ENCODE data around the gene MINDY4B. TPM values are rescaled to one million over a fixed set of nuclear protein-coding genes. Genes with fewer than 3 reads are reported as not detected.

MINDY4B gene
- polyA plus RNA-seq, 1 of the 3 experiments (the other 2 are of a cell fraction), result not detected

GRCh38 chr3:150920236-150920635 is 15.0 kb upstream of the MINDY4B start:
- CTCF ChIA-PET, result no interaction called here
- POLR2A ChIA-PET, result no interaction called here
- H3K9me2 ChIP-seq, result no peaks in the 10 kb centered on the region

GRCh38 chr3:150917951-150918350 is 12.7 kb upstream of the MINDY4B start:
- TF ChIP-seq RCOR1 (IDR thresholded peaks at IDR 0.05; ENCODE audit: low read length) (no peak), FOSL2 (IDR thresholded peaks at IDR 0.05; ENCODE audit: borderline replicate concordance, low read depth) (no peak), CTCF (IDR thresholded peaks at IDR 0.05) (no peak), ELF1 (IDR thresholded peaks at IDR 0.05) (no peak), JUND (IDR thresholded peaks at IDR 0.05) (no peak), RAD21 (IDR thresholded peaks at IDR 0.05; ENCODE audit: low read length) (no peak), USF1 (IDR thresholded peaks at IDR 0.05; ENCODE audit: borderline replicate concordance, low read depth) (no peak), SIN3A (IDR thresholded peaks at IDR 0.05; ENCODE audit: borderline replicate concordance, low read depth, low read length) (no peak), USF2 (IDR thresholded peaks at IDR 0.05; ENCODE audit: borderline replicate concordance, low read depth, low read length) (no peak), CHD2 (IDR thresholded peaks at IDR 0.05; ENCODE audit: low read length, partially characterized antibody) (no peak), ZBTB33 (IDR thresholded peaks at IDR 0.05; ENCODE audit: borderline replicate concordance, low read depth) (no peak), EP300 (IDR thresholded peaks at IDR 0.05; ENCODE audit: borderline replicate concordance in 1 of 2, low read depth in 1 of 2, low read length in 1 of 2) (no peak), IRF3 (IDR thresholded peaks at IDR 0.05; ENCODE audit: low read depth, low read length) (no peak), MAX (IDR thresholded peaks at IDR 0.05; ENCODE audit: low read depth) (no peak), GABPA (IDR thresholded peaks at IDR 0.05; ENCODE audit: low read depth) (no peak), TAF1 (IDR thresholded peaks at IDR 0.05; ENCODE audit: borderline replicate concordance, low read depth, low read length) (no peak), NRF1 (IDR thresholded peaks at IDR 0.05; ENCODE audit: low read depth, low read length) (no peak), RXRA (IDR thresholded peaks at IDR 0.05; ENCODE audit: borderline replicate concordance, low read depth) (no peak)
- ChIA-PET POLR2A (no interaction called here), CTCF (interaction anchor here (0.6 kb wide), 1 partner anchor 10 kb away, joined by 3 read pairs; no protein-coding TSS in a partner anchor)
- H3K4me2 ChIP-seq, result no peak overlapping the region
- no peaks in the 10 kb centered on the region for H3K79me2 ChIP-seq (ENCODE audit: insufficient read depth)
- no peak overlapping the region for H3K4me3 ChIP-seq (ENCODE audit: low read depth in 2 of 2, low read length in 1 of 2)
- no peaks in the 10 kb centered on the region for H4K20me1 ChIP-seq (ENCODE audit: insufficient read depth)
- no peaks in the 10 kb centered on the region for H3K9me3 ChIP-seq
- no peak for DNase-seq
- H3K36me3 ChIP-seq (replicated peaks in 1 of 2; ENCODE audit: control insufficient read depth in 1 of 2, insufficient read depth in 2 of 2, low read length in 1 of 2), result no peaks in the 10 kb centered on the region
- H3K27me3 ChIP-seq (ENCODE audit: insufficient read depth), result peaks cover 8% of the 10 kb centered on the region; the same call in 1 of the 2 replicates
- H3K9me2 ChIP-seq, result no peaks in the 10 kb centered on the region
- no peak overlapping the region for H2AFZ ChIP-seq (ENCODE audit: low read depth)
- no peaks in the 10 kb centered on the region for H3F3A ChIP-seq (replicated peaks; ENCODE audit: insufficient read depth)
- H3K9ac ChIP-seq, result no peak overlapping the region
- no peaks in the 10 kb centered on the region; a peak in 1 of 4 replicates for H3K4me1 ChIP-seq (ENCODE audit: control insufficient read depth in 1 of 2, insufficient read depth in 2 of 2, low read depth in 1 of 2, low read length in 1 of 2)
- no peak overlapping the region for H3K27ac ChIP-seq (ENCODE audit: low read depth in 2 of 2, low read length in 1 of 2)
- whole genome bisulfite sequencing (ENCODE audit: low lambda C conversion rate), result 2% methylated on average over 7 of the region's 7 CpGs

More at GRCh38 chr3:150920236-150920635, 15.0 kb upstream of the MINDY4B start:
- Histone ChIP-seq H3K4me3 (ENCODE audit: low read depth in 2 of 2, low read length in 1 of 2) (no peak overlapping the region), H3K9ac (no peak overlapping the region), H3K27ac (ENCODE audit: low read depth in 2 of 2, low read length in 1 of 2) (no peak overlapping the region), H3K4me2 (no peak overlapping the region), H3K4me1 (ENCODE audit: control insufficient read depth in 1 of 2, insufficient read depth in 2 of 2, low read depth in 1 of 2, low read length in 1 of 2) (no peaks in the 10 kb centered on the region; a peak in 1 of 4 replicates), H3K79me2 (ENCODE audit: insufficient read depth) (no peaks in the 10 kb centered on the region), H3K36me3 (replicated peaks in 1 of 2; ENCODE audit: control insufficient read depth in 1 of 2, insufficient read depth in 2 of 2, low read length in 1 of 2) (no peaks in the 10 kb centered on the region), H4K20me1 (ENCODE audit: insufficient read depth) (no peaks in the 10 kb centered on the region), H3K27me3 (ENCODE audit: insufficient read depth) (peaks cover 21% of the 10 kb centered on the region; the same call in 1 of the 2 replicates), H3K9me3 (no peaks in the 10 kb centered on the region), H3F3A (replicated peaks; ENCODE audit: insufficient read depth) (no peaks in the 10 kb centered on the region), H2AFZ (ENCODE audit: low read depth) (no peak overlapping the region)
- 12% methylated on average over 2 of the region's 2 CpGs for WGBS (ENCODE audit: low lambda C conversion rate)
- DNase-seq, result no peak
- TF ChIP-seq EZH2phosphoT487 (IDR thresholded peaks at IDR 0.05; ENCODE audit: borderline replicate concordance, low read depth), result no peak
- TF ChIP-seq MEF2A (IDR thresholded peaks at IDR 0.05; ENCODE audit: borderline replicate concordance, low read depth), result no peak
- no peak for TF ChIP-seq TAF1 (IDR thresholded peaks at IDR 0.05; ENCODE audit: borderline replicate concordance, low read depth, low read length)
- no peak for TF ChIP-seq MAX (IDR thresholded peaks at IDR 0.05; ENCODE audit: low read depth)
- TF ChIP-seq FOSL2 (IDR thresholded peaks at IDR 0.05; ENCODE audit: borderline replicate concordance, low read depth), result no peak
- TF ChIP-seq SIN3A (IDR thresholded peaks at IDR 0.05; ENCODE audit: borderline replicate concordance, low read depth, low read length), result no peak
- TF ChIP-seq JUND (IDR thresholded peaks at IDR 0.05), result no peak
- TF ChIP-seq CHD2 (IDR thresholded peaks at IDR 0.05; ENCODE audit: low read length, partially characterized antibody), result no peak

Measured in SK-N-SH (cell line).